Activated naive CD4-positive, alpha-beta T cell treated with Interleukin-2 at 50 U/mL for 16 hours (primary cell): Measurements from ENCODE around the gene PDGFD.

ENCODE experiments used
- DNase-seq: peaks from one replicate; pipeline ENCODE4 v3.0.0-alpha.2; 2020

The PDGFD gene

DNA sequence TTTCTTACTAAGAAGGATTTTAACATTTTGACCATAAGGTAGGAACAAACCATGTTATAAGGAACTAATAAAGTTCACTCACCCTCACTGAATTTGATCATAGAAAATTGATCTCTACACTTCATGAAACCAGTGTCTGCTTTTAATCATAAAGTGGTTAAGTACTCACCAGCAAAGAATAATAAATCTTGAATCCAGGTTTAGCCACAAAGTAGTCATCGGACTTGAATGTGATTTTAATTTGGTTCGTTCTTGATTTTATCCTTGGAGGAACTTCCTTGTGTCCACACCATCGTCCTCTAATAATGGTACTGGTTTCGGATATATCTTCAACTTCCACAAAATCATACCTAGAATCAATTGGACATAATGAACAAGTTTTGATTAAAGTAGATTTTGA lies 168.1 kb downstream of the PDGFD start:
- DNase-seq = no peak

DNA sequence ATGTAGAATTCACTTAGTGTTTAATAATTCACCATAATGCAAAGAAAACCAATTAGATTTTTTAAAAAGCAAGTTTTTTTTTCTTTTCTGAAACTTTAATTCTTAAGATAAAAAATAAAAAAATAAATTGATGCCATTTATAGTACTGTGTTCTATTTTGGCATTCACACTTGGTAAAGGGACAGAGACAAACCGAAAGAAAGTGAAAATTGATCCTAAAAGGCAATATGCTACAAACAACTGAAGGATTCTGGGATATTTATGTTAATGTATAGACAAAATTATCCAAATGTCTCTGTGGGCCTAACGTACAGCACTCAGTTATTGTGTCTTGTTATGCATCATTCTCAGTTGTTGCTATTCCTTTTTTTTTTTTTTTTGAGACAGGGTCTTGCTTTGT lies 169.4 kb downstream of the PDGFD start:
- DNase-seq = no peak

DNA sequence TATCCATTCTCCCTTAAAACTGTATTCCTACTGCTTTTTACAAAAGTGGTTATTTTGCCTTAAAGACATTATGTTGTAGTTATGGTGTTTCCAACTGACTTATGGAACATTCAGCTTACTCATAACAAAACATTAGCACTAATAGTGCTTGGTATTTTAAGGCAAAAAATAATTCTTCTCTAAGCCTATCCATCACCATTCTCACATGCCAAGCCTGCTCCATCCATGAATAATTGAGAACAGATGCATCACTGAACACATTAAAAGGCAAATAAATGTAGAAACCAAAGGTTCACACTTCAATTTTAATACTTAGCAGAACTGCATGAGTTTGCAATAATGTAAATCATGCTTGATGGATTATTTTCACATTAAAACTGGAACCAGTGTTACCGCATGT lies 169.9 kb downstream of the PDGFD start:
- no peak for DNase-seq

GRCh38 chr11:103993507-103993906 lies 170.4 kb downstream of the PDGFD start:
- DNase-seq = no peak

DNA sequence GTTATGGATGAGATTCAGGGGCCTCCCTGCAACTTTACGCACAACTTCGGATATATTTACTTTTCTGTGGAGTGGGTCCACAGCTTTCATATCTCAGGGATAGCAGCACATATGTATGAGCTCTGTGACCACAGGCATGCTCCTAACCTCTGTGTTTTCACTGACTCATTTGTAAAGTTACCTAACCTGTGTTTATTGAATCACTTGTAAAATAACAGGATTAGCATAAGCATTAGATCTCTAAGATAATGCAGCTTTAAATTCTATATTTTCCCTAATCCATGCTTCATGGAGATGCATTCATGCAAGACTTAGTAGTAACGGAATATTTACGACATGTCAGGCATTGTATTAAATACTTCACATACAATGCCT lies 175.4 kb downstream of the PDGFD start:
- DNase-seq = no peak

DNA sequence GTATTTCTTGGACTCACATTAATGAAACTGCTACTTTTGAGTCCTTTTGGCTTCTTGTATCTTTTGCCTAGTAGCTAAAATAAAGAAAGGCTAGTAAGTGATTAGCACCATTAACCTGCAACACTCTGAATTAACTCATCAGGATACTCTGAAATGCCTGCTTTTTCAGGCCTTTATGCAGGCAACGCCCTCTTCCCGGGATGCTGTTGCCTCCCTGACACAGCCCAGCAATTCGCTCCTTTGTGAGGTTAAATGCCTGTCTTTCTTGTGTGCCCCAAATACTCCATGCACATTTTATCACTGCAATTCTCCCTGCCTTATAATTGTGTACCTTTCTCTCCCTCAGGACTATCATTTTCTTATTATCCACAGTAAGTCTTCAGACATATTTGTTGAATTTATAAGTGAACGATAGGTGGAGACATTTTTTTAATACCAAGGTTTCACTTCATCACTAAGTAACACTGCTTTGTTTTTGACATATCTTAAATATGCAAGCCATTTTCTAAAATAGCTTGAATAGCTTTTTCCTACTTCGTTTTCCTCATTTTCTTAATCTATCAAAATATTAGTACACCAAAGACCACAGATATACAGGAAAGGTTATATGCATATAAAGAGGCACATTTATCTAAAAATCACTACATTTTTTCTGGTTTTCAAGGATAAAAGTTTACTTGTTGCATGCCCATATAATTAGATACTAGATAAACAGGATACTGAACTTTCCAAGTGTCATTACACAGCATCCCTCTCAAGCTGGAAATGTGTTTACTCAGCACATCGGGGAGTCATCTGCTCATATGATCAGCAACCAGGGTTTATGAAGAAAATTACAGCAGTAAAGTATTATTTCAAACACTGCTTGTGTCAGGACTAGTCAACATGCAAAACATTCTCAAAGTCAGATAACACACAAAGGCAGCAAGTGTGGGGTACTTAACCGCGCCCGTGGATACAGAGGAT lies 176.0 kb downstream of the PDGFD start:
- no peak for DNase-seq

- DNase-seq = no peak
Observed at GRCh38 chr11:103985041-103985440, 178.9 kb downstream of the PDGFD start.

- DNase-seq = no peak
Observed at GRCh38 chr11:103980108-103980507, 183.8 kb downstream of the PDGFD start.

DNA sequence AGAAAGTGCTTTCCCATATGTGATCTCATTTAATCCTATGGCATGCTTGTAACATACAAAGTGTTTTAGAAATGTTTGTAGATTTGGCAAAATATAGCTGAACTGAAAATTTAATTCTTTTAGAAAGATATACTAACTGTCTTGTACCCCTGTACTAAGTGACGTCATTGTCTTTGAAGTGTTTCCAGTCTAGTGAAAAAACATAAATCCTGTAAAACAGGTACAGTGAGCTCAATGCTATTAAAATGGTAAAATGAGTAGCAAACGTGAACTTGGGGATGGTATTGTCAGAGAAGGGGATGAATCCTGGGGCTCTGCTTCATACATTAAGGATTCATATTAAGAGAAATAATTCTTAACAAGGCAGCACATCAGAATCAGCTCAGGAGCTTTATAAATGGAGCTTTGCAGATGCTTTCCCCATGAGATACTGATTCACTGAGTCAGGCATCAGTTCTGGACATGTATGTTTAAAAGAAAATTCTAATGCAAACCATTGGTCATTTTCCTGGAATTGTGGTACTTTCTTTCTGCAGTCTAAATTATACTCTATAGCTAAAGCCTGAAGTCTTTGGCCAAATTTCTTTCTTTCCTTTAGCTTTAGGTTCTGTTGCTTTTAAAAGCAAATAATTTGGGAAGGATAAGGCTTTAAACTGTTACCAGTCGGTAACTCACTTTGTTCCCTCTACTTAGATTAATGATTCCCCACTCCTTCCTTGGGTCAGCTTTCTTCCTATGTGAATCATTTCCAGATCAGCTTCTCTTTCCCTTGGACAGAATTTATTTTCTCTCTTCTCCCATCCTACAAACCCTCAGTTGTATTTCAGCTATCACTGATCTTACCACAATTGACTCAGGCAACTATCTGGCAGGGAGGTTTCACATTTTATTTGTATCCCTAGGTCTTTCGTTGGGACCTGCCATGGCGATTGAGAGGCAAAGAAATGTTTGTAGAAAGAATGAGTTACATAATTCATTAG lies 185.0 kb downstream of the PDGFD start:
- no peak for DNase-seq

DNA sequence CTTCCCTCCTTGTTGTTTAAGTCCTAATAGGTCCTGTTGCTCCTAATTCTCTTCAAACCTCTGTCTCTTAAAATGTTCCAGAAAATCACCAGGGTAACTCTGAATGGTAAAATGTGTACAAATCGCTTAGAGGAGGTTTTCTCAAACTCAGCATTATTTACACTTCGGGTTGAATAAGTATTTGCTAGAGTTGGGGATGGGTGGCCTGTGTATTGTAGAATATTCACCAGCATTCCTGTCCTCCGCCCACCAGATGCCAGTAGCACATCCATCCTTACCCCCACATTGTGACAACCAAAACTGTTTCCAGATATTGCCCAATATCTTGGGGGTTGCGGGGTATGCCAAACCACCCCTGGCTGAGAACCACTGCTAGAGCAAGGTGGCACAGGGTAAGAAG lies 191.9 kb downstream of the PDGFD start:
- no peak for DNase-seq

DNA sequence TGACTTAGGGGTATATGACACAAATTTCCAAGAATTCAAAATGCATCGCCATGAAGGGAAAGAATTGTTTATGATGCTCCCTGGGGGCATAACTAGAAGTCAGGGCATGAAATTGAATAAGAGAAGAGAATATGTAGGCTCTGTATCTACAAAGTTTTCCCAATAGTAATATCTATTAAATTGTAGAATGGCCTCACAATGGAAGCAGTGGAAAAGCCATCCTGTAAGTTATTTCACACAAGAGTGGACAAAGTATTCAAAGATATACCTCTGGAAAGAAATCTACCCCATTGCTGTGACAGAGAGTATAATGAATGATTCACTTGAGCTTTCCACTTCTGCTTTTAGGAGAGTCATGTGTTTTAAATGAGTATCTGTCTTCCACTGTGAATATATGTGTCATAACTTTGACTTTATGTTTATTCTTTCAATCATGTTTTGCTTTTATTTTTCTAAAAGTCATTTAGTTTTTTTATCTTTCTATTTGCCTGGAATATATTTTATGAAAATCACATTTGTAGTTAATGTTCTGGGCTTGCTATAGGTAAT lies 193.2 kb downstream of the PDGFD start:
- no peak for DNase-seq

DNA sequence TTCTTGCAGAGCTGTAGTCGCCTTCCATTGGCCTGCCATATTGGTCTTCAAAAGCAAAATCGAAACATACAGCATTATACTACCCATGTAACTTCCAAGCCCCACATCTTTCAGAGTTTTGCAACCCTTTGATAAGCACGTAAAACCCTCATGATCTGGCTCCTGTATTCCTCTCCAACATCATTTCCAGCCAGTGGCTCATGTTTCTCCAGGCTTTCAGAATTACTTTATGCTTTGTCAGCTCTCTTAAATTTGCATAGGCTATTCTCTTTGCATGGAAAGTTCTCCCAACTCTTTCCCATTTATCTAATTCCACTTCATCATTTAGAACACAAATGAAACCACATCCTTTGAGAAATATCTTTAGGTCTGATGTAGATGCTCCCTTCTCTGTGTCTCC lies 195.3 kb downstream of the PDGFD start:
- DNase-seq = no peak

GRCh38 chr11:103967985-103968384 lies 196.0 kb downstream of the PDGFD start:
- no peak for DNase-seq

DNA sequence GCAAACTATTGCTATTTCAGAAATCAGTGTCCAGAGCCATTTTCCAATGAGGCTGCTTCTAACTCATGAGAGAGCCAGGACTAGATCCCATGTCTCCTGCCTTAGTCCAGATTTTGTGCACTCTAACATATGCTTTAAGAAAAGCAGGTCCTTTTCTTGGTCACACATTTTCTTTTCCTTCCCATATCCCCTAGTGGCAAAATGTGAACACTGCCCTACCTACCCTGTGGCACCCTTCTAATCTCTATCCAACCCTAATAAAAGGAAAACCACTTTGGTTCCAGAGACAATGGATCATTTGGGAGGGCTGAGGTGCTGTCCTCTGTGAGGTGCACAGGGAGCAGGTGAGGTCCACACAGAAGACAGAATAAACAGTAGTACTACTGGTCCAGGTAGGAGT lies 199.6 kb downstream of the PDGFD start:
- DNase-seq = no peak

- DNase-seq = no peak
Observed at GRCh38 chr11:103963648-103964047, 200.3 kb downstream of the PDGFD start.

DNA sequence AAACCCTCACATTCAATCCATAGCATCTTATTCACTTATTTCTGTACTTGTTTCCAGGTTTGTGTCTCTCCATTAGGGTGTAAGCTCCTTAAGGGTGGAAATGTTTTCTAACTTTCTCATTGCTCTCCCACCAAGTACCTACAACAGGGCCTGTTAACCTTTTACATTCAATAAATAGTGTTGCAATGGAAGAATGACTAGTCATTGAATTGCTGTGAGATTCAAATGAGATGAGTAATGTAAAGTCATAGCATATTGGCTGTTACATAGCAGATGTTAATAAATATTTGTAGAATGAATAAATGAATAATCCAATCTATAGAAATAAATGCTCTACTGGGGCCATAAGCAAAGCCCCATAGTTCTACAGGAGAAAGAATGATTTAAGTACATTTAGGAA lies 202.9 kb downstream of the PDGFD start:
- DNase-seq = no peak

- no peak for DNase-seq
Observed at GRCh38 chr11:103960108-103960507, 203.8 kb downstream of the PDGFD start.

DNA sequence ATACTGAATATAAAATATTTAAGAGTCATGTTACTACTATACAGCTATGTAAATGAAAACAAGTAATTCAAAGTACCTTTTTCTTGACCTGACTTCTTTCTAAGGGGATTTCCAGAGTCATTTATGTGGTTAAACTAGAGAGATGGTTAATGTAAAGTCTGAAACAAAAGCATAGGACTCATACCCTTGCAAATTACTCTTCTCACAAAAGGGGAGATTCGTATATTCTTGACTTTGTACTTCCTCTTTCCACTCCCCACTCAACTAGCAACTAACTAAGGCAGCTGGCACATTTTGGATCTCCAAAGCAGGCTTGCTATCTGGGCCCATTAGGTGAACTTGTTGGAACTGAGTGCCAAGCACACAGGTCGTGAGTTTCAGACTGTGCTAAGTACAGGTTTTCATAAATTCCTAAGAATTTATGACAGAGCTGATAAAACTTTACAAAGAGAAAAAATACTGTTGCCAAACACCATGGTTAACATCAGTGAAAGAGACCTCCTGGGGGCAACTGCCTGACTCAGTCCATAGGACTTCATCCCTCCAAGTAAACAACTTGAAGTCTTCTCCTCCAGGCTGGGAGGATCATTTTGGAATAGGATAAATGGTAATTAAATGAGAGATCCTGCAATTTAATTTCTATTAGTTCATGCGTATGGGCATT lies 204.5 kb downstream of the PDGFD start:
- no peak for DNase-seq

DNA sequence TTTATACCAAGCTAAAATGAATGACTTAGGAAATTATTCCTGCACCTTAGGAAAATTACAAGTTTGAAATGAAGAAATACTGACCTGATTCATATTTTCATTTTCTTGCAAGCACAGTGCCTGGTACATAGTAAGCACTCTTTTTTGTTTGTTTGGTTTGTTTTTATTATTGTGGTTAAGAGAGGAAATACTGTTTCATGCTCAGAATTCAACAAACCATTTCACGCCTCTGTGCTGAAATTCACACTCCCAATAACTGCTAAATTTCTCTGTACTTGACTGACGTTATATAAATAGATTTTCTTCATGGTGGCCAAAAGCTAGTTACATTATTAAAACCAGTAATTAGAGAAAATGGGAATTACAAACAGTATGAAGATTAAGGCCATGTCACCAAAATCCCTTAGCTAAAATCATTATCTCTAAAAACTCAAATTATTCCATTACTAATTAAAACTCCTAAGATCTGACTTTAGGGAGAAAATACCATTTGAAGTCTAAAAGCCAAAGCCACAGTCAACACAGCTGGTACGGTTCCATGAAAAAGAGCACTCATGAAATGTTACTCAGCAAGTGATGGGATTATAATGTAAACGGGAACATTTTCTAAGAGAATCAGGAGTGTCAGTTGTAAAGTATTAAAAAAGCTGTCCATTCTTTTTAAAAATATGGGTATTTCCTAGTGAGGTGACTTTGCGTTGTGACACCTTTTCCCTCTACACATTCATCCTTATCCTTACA lies 205.3 kb downstream of the PDGFD start:
- no peak for DNase-seq

GRCh38 chr11:103953797-103954486 lies 210.0 kb downstream of the PDGFD start:
- DNase-seq = no peak

DNA sequence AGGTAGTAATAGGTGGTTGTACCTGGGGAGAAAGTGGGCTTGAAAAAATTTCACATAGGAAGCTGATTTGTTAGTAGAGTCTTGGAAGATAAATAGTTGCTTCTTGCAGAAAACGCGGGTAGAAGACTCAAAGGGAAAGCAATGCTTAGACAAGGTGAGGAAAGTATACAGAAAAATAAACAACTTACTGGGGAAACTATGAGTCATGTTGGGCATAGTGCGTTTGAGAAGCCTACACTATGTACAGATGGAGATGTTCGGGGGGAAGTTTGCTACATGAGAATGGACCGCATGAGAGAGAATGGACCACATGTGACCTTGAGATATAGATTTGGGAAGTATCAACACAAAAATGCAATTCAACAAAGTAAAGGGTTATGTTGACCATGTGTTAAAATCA lies 214.2 kb downstream of the PDGFD start:
- DNase-seq = no peak
